K562 (cell line): Measurements from ENCODE around the gene ENOX2. TPM values are rescaled to one million over a fixed set of nuclear protein-coding genes. Genes with fewer than 3 reads are reported as not detected.
A peak's percentile ranks its signal among the peaks of the same experiment; 100 is the strongest.

Source experiments
- BRD4 ChIP-seq: fragments of 200-600 bp; sonication (generic); IDR thresholded peaks from 2 replicates; pipeline ENCODE4 v1.6.1; 2017; ENCODE audit warnings: inconsistent platforms
- CTBP1 ChIP-seq: fragments of 450-650 bp; IDR thresholded peaks from 2 replicates; pipeline ENCODE4 v1.6.1; 2016; ENCODE audit warnings: borderline replicate concordance
- CXXC5 ChIP-seq: fragments of 250-450 bp; sonication (Bioruptor Pico); IDR thresholded peaks from 2 replicates; pipeline ENCODE4 v1.8.0; 2022; ENCODE audit warnings: inconsistent platforms, mild to moderate bottlenecking, moderate library complexity
- ETS1 ChIP-seq: conservative IDR thresholded peaks from 2 replicates; pipeline ENCODE4 v1.6.1; 2011; ENCODE audit warnings: low read depth, mild to moderate bottlenecking, low read length; ENCODE audit not compliant: control insufficient read depth
- FOXK2 ChIP-seq, 2 experiments: fragments of 450-650 bp; IDR thresholded peaks in 1 of 2; conservative IDR thresholded peaks in 1 of 2; 2 replicates each; pipeline ENCODE4 v1.6.1; 2016; ENCODE audit warnings: low read depth in 2 of 2, mild to moderate bottlenecking in 1 of 2
- FOXP4 ChIP-seq: sonication (generic); formaldehyde crosslinking; IDR thresholded peaks from 2 replicates; pipeline ENCODE4 v1.8.0; 2022; ENCODE audit warnings: mild to moderate bottlenecking, missing genetic modification reagents, borderline replicate concordance
- ID3 ChIP-seq, 2 experiments: fragments of 250-450 bp in 1 of 2; fragments of 450-650 bp in 1 of 2; sonication (Bioruptor Pico) in 1 of 2; IDR thresholded peaks; 2 replicates each; pipeline versions ENCODE4 v1.6.1 to v1.8.0; 2016 to 2021; ENCODE audit warnings: mild to moderate bottlenecking in 2 of 2, moderate library complexity in 2 of 2, missing compliant biosample characterization in 1 of 2, missing genetic modification characterization in 1 of 2
- MAFF ChIP-seq: IDR thresholded peaks from 2 replicates; pipeline ENCODE4 v1.6.1; 2012; ENCODE audit warnings: low read length, improper control_type of control experiment
- MYC ChIP-seq, 2 experiments: fragments of 250-450 bp in 1 of 2; sonication (Bioruptor Pico) in 1 of 2; IDR thresholded peaks; 2 replicates each; pipeline versions ENCODE4 v1.5.1 to v1.6.1; 2012 to 2021; ENCODE audit warnings: low read depth in 2 of 2, borderline replicate concordance in 1 of 2, improper control_type of control experiment in 1 of 2, low read length in 1 of 2, mild to moderate bottlenecking in 1 of 2, moderate library complexity in 1 of 2
- NFE2 ChIP-seq: IDR thresholded peaks from 2 replicates; pipeline ENCODE4 v1.6.1; 2014; ENCODE audit warnings: antibody characterized with exemption, low read depth
- RNF2 ChIP-seq: sonication (generic); IDR thresholded peaks from 2 replicates; pipeline ENCODE4 v1.6.1; 2016
- SAP30 ChIP-seq: fragments of 200-600 bp; sonication (generic); IDR thresholded peaks from 2 replicates; pipeline ENCODE4 v1.6.1; 2012; ENCODE audit warnings: borderline replicate concordance, low read depth, mild to moderate bottlenecking, moderate library complexity, low read length, control low read depth, inconsistent platforms; ENCODE audit not compliant: insufficient read depth, poor library complexity, severe bottlenecking
- SMAD4 ChIP-seq: fragments of 250-450 bp; sonication (Bioruptor Pico); conservative IDR thresholded peaks from 2 replicates; pipeline ENCODE4 v1.8.0; 2021; ENCODE audit warnings: inconsistent platforms, mild to moderate bottlenecking, moderate library complexity
- SMARCA4 ChIP-seq: fragments of 450-650 bp; IDR thresholded peaks from 2 replicates; pipeline ENCODE4 v1.6.1; 2016
- SMARCC2 ChIP-seq: fragments of 450-650 bp; IDR thresholded peaks from 2 replicates; pipeline ENCODE4 v1.6.1; 2017; ENCODE audit warnings: antibody characterized with exemption, moderate library complexity, mild to moderate bottlenecking, low read depth
- U2AF1 ChIP-seq: fragments of 200-400 bp; formaldehyde crosslinking; optimal IDR thresholded peaks from 2 replicates; pipeline ENCODE3; 2017; ENCODE audit warnings: mild to moderate bottlenecking, low read depth, low read length, moderate library complexity
- ZBTB12 ChIP-seq: fragments of 250-450 bp; sonication (Bioruptor Pico); IDR thresholded peaks from 2 replicates; pipeline ENCODE4 v1.4.0; 2020
- ZNF12 ChIP-seq: sonication (generic); formaldehyde crosslinking; IDR thresholded peaks from 2 replicates; pipeline ENCODE4 v1.4.0; 2020; ENCODE audit warnings: mild to moderate bottlenecking, missing genetic modification reagents
- ZNF639 ChIP-seq, 2 experiments: fragments of 200-800 bp in 1 of 2; sonication (Bioruptor generic) in 1 of 2; sonication (generic) in 1 of 2; formaldehyde crosslinking in 1 of 2; IDR thresholded peaks in 1 of 2; conservative IDR thresholded peaks in 1 of 2; 2 replicates each; pipeline versions ENCODE4 v1.5.0 to v1.6.1; 2016 to 2020; ENCODE audit warnings: missing compliant biosample characterization in 1 of 2, missing genetic modification characterization in 1 of 2, missing genetic modification reagents in 1 of 2
- polyA plus RNA-seq, 8 experiments: library from polyadenylated mRNA; depleted of rRNA in 4 of 8; stranded (reverse) in 5 of 8; unstranded in 3 of 8; fragments of >200 nt; fragmentation: Nextera tagmentation in 2 of 8; fragmentation: Illumina TruSeq in 1 of 8; extraction: Ambion mirVana in 2 of 8; extraction: Trizol in 1 of 8; gene quantifications; 2 replicates each; pipeline versions ENCODE4 v1.2.1 to v1.2.3, GENCODE V29; 2011 to 2014; ENCODE audit warnings: inconsistent platforms in 1 of 8, missing spikeins in 1 of 8
- total RNA-seq, 7 experiments: library from RNA; depleted of rRNA in 6 of 7; stranded (reverse); fragments of >200 nt in 6 of 7; fragmentation: Illumina TruSeq in 2 of 7; extraction: Trizol in 2 of 7; gene quantifications; 2 replicates each; pipeline versions ENCODE4 v1.2.1 to v1.2.3, GENCODE V29; 2011 to 2021; ENCODE audit warnings: low replicate concordance in 1 of 7

The ENOX2 gene
- total and polyA plus RNA-seq, 9 of the 15 experiments (the other 6 are each of a cell fraction or from before 2014, with no cell fraction given) = 6.1 to 24.0 (median 13.8) TPM

- no peak for TF ChIP-seq SMARCA4
- TF ChIP-seq NFE2 = no peak
- no peak for TF ChIP-seq SMARCC2
- TF ChIP-seq CTBP1 = peak; percentile 37; the same call in 1 of the 2 replicates
- 0 out of 2 replicates have a peak, but pooled peaks have one; percentile 47 for TF ChIP-seq RNF2
- TF ChIP-seq ID3 (CRISPR knock-in tag; IDR thresholded peaks at IDR 0.05) = no peak
- TF ChIP-seq ID3 (tag; IDR thresholded peaks at IDR 0.05) = 0 out of 2 replicates have a peak, but pooled peaks have one; percentile 27
- no peak for TF ChIP-seq ZBTB12 (CRISPR knock-in tag)
- TF ChIP-seq SMAD4 (CRISPR knock-in tag) = 0 out of 2 replicates have a peak, but pooled peaks have one; percentile 47
- TF ChIP-seq U2AF1 = no peak
- no peak for TF ChIP-seq SAP30
- TF ChIP-seq ETS1 = peak; percentile 93
- TF ChIP-seq ZNF639 (CRISPR knock-in tag; conservative IDR thresholded peaks at IDR 0.05 in 1 of 2, IDR thresholded peaks at IDR 0.05 in 1 of 2) = peak in 1 of 2 experiments; percentile 47; a peak in 1 of 4 replicates
- TF ChIP-seq FOXP4 (CRISPR knock-in tag) = no peak
- peak; percentile 98 to 99 for TF ChIP-seq FOXK2 (conservative IDR thresholded peaks at IDR 0.05 in 1 of 2, IDR thresholded peaks at IDR 0.05 in 1 of 2; ENCODE audit: low read depth in 2 of 2)
- no peak for TF ChIP-seq ZNF12 (CRISPR knock-in tag)
- TF ChIP-seq MYC (IDR thresholded peaks at IDR 0.05; ENCODE audit: low read depth, low read length) = peak; percentile 66
- no peak for TF ChIP-seq MYC (CRISPR knock-in tag; IDR thresholded peaks at IDR 0.05; ENCODE audit: borderline replicate concordance, low read depth)
- peak; percentile 47; the same call in 1 of the 2 replicates for TF ChIP-seq CXXC5
- TF ChIP-seq BRD4 = no peak
- TF ChIP-seq MAFF = no peak
Measured at GRCh38 chrX:130902783-130903613, at the start of gene ENOX2 (continued).
